Stimulated activated naive CD8-positive, alpha-beta T cell treated with anti-CD3 and anti-CD28 coated beads, Interleukin-15, Interleukin-2, amounts not matched to agents 100 U/mL and 50 U/mL, for 24 hours (primary cell): ENCODE data around the gene PSMA3.

Source experiments
- ATAC-seq: fragments of 150-1000 bp; cut with Tn5 transposase; one replicate; pipeline ENCODE4 v1.10.0; 2021
- DNase-seq: peaks from one replicate; pipeline ENCODE4 v3.0.0; 2021

Gene PSMA3

GRCh38 chr14:58272588-58273372 is 28.1 kb downstream of the PSMA3 start:
- ATAC-seq (no peak), DNase-seq (no peak)

- ATAC-seq (no peak), DNase-seq (no peak)
These were observed 30.2 kb downstream of the PSMA3 start for GRCh38 chr14:58274881-58275280.

- ATAC-seq: no peak
- no peak for DNase-seq
These were observed 31.0 kb downstream of the PSMA3 start for GRCh38 chr14:58275527-58276190.

- ATAC-seq (peak; percentile 78), DNase-seq (no peak)
These were observed 31.6 kb downstream of the PSMA3 start for GRCh38 chr14:58276208-58276607.

- DNase-seq (no peak), ATAC-seq (no peak)
These were observed 33.5 kb downstream of the PSMA3 start for GRCh38 chr14:58278177-58278576.

- no peak for DNase-seq
- peak; percentile 70 for ATAC-seq
These were observed 36.5 kb downstream of the PSMA3 start for GRCh38 chr14:58280954-58281787.

- ATAC-seq (no peak), DNase-seq (no peak)
These were observed 37.3 kb downstream of the PSMA3 start for GRCh38 chr14:58281969-58282368.

GRCh38 chr14:58282925-58283593 is 38.4 kb downstream of the PSMA3 start:
- ATAC-seq (no peak), DNase-seq (no peak)

- no peak for ATAC-seq
- DNase-seq: no peak
These were observed 39.1 kb downstream of the PSMA3 start for GRCh38 chr14:58283730-58284129.

GRCh38 chr14:58285132-58285531 is 40.5 kb downstream of the PSMA3 start:
- DNase-seq: no peak
- ATAC-seq: no peak

- DNase-seq (no peak), ATAC-seq (no peak)
These were observed 43.0 kb downstream of the PSMA3 start for GRCh38 chr14:58287607-58288042.

- ATAC-seq (no peak), DNase-seq (no peak)
These were observed 43.6 kb downstream of the PSMA3 start for GRCh38 chr14:58288106-58288792.

- no peak for ATAC-seq
- no peak for DNase-seq
These were observed 47.0 kb downstream of the PSMA3 start for GRCh38 chr14:58291646-58292045.

- DNase-seq (no peak), ATAC-seq (no peak)
These were observed 47.5 kb downstream of the PSMA3 start for GRCh38 chr14:58292187-58292586.

- ATAC-seq (no peak), DNase-seq (no peak)
These were observed 49.6 kb downstream of the PSMA3 start for GRCh38 chr14:58294201-58294600.

GRCh38 chr14:58296726-58297125 is 52.1 kb downstream of the PSMA3 start:
- DNase-seq (no peak), ATAC-seq (no peak)

- DNase-seq: no peak
- no peak for ATAC-seq
These were observed 52.7 kb downstream of the PSMA3 start for GRCh38 chr14:58297412-58297761.

GRCh38 chr14:58297762-58298476 is 53.3 kb downstream of the PSMA3 start:
- ATAC-seq (peak; percentile 92), DNase-seq (peak; percentile 97)

- peak; percentile 78 for DNase-seq
- ATAC-seq: peak; percentile 3
These were observed 54.1 kb downstream of the PSMA3 start, which contains the start of gene ARID4A for GRCh38 chr14:58298477-58299400. TSS of gene ARID4A (plus strand) at chr14:58298555. CDS start at chr14:58299855, 1,300 bp downstream.
